ENCODE results near the gene RASSF3. TPM values are rescaled to one million over a fixed set of nuclear protein-coding genes. Genes with fewer than 3 reads are reported as not detected.

Gene RASSF3
- total and polyA plus RNA-seq, 2 of the 13 experiments (the other 11 are each of a cell fraction or from before 2014, with no cell fraction given) = 15.5 to 16.0 TPM

GRCh38 chr12:64609536-64610078 is 688 bp upstream of the RASSF3 start (continued):
- TF ChIP-seq JUNB (CRISPR knock-in tag; IDR thresholded peaks at IDR 0.05; ENCODE audit: borderline replicate concordance) = no peak
- TF ChIP-seq TRIM22 (IDR thresholded peaks at IDR 0.05) = no peak
- no peak for TF ChIP-seq FOSL1 (CRISPR knock-in tag; IDR thresholded peaks at IDR 0.05; ENCODE audit: borderline replicate concordance)
- TF ChIP-seq, protein P1, sequence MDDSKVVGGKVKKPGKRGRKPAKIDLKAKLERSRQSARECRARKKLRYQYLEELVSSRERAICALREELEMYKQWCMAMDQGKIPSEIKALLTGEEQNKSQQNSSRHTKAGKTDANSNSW (CRISPR knock-in tag; IDR thresholded peaks at IDR 0.05; ENCODE audit: borderline replicate concordance) = no peak
- TF ChIP-seq ZNF7 (CRISPR knock-in tag; IDR thresholded peaks at IDR 0.05) = no peak
- TF ChIP-seq ZNF782 (CRISPR knock-in tag; IDR thresholded peaks at IDR 0.05; ENCODE audit: borderline replicate concordance) = peak; percentile 31; the same call in 1 of the 2 replicates
- TF ChIP-seq FOXO4 (CRISPR knock-in tag; conservative IDR thresholded peaks at IDR 0.05) = no peak
- no peak for TF ChIP-seq THRA (CRISPR knock-in tag; IDR thresholded peaks at IDR 0.05; ENCODE audit: borderline replicate concordance)
- TF ChIP-seq, protein P2, sequence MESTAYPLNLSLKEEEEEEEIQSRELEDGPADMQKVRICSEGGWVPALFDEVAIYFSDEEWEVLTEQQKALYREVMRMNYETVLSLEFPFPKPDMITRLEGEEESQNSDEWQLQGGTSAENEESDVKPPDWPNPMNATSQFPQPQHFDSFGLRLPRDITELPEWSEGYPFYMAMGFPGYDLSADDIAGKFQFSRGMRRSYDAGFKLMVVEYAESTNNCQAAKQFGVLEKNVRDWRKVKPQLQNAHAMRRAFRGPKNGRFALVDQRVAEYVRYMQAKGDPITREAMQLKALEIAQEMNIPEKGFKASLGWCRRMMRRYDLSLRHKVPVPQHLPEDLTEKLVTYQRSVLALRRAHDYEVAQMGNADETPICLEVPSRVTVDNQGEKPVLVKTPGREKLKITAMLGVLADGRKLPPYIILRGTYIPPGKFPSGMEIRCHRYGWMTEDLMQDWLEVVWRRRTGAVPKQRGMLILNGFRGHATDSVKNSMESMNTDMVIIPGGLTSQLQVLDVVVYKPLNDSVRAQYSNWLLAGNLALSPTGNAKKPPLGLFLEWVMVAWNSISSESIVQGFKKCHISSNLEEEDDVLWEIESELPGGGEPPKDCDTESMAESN (CRISPR knock-in tag; conservative IDR thresholded peaks at IDR 0.05) = 0 out of 2 replicates have a peak, but pooled peaks have one; percentile 40
- TF ChIP-seq KMT2B (CRISPR knock-in tag; IDR thresholded peaks at IDR 0.05) = no peak
- TF ChIP-seq ZNF430 (CRISPR knock-in tag; IDR thresholded peaks at IDR 0.05) = no peak
- 0 out of 2 replicates have a peak, but pooled peaks have one; percentile 21 for TF ChIP-seq ZNF746 (CRISPR knock-in tag; IDR thresholded peaks at IDR 0.05)
- TF ChIP-seq KDM3A (CRISPR knock-in tag; IDR thresholded peaks at IDR 0.05; ENCODE audit: low read depth) = 0 out of 2 replicates have a peak, but pooled peaks have one; percentile 47
- TF ChIP-seq ATF2 (CRISPR knock-in tag; IDR thresholded peaks at IDR 0.05) = 0 out of 2 replicates have a peak, but pooled peaks have one; percentile 16
- TF ChIP-seq, protein P3, sequence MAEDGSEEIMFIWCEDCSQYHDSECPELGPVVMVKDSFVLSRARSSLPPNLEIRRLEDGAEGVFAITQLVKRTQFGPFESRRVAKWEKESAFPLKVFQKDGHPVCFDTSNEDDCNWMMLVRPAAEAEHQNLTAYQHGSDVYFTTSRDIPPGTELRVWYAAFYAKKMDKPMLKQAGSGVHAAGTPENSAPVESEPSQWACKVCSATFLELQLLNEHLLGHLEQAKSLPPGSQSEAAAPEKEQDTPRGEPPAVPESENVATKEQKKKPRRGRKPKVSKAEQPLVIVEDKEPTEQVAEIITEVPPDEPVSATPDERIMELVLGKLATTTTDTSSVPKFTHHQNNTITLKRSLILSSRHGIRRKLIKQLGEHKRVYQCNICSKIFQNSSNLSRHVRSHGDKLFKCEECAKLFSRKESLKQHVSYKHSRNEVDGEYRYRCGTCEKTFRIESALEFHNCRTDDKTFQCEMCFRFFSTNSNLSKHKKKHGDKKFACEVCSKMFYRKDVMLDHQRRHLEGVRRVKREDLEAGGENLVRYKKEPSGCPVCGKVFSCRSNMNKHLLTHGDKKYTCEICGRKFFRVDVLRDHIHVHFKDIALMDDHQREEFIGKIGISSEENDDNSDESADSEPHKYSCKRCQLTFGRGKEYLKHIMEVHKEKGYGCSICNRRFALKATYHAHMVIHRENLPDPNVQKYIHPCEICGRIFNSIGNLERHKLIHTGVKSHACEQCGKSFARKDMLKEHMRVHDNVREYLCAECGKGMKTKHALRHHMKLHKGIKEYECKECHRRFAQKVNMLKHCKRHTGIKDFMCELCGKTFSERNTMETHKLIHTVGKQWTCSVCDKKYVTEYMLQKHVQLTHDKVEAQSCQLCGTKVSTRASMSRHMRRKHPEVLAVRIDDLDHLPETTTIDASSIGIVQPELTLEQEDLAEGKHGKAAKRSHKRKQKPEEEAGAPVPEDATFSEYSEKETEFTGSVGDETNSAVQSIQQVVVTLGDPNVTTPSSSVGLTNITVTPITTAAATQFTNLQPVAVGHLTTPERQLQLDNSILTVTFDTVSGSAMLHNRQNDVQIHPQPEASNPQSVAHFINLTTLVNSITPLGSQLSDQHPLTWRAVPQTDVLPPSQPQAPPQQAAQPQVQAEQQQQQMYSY (CRISPR knock-in tag; IDR thresholded peaks at IDR 0.05) = peak; percentile 28; the same call in 1 of the 2 replicates
- 0 out of 2 replicates have a peak, but pooled peaks have one; percentile 4 for TF ChIP-seq SIN3A (IDR thresholded peaks at IDR 0.05; ENCODE audit: borderline replicate concordance, low read depth, low read length)

Data from HepG2 (cell line).